Coronary artery (tissue), 2 donors: ENCODE measurements around the gene MIA2.
"Not testable (repeated sequence)": the region's sequence is repeated elsewhere in the genome, so short reads cannot be mapped to it uniquely, and the experiment has no call there.

Experiments used
- DNase-seq: peaks from one replicate; pipeline ENCODE4 v3.0.0-alpha.2; 2017; ENCODE audit warnings: low spot score
- H3K27ac ChIP-seq, 2 donors: fragments of 200-600 bp; sonication (generic); one replicate each; pipeline ENCODE4 v1.5.1; 2016 to 2019
- H3K4me3 ChIP-seq: fragments of 200-600 bp; sonication (generic); 2 replicates; pipeline ENCODE4 v1.5.1; 2016; ENCODE audit warnings: mild to moderate bottlenecking, moderate library complexity
- TF ChIP-seq, protein P1 (sequence below): fragments of 200-600 bp; sonication (generic); IDR thresholded peaks from one replicate; pipeline ENCODE4 v1.5.1; 2019; ENCODE audit warnings: antibody characterized with exemption

MIA2 gene

DNA sequence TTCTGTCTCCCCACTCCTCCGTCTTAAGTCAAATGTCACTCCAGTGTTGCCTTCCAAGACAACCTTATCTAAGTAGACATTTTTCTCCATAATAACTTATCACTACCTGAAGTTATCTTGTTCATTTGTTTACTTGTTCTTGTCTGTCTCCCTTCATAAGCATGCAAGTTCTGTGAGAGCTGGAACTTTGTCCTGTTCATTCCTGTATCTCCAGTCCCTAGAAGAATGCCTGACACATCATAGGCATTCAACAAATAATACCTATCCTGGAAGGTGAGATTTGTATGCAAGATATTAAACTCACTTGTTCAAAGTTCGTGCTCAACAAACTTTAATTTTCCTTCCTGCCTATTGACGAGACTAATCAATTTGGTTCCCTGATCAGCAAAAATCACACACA is 5.7 kb upstream of the MIA2 start:
- DNase-seq, result no peak
- Histone ChIP-seq H3K4me3 (no peak overlapping the region), H3K27ac (no peak overlapping the region)
- TF ChIP-seq, protein P1, sequence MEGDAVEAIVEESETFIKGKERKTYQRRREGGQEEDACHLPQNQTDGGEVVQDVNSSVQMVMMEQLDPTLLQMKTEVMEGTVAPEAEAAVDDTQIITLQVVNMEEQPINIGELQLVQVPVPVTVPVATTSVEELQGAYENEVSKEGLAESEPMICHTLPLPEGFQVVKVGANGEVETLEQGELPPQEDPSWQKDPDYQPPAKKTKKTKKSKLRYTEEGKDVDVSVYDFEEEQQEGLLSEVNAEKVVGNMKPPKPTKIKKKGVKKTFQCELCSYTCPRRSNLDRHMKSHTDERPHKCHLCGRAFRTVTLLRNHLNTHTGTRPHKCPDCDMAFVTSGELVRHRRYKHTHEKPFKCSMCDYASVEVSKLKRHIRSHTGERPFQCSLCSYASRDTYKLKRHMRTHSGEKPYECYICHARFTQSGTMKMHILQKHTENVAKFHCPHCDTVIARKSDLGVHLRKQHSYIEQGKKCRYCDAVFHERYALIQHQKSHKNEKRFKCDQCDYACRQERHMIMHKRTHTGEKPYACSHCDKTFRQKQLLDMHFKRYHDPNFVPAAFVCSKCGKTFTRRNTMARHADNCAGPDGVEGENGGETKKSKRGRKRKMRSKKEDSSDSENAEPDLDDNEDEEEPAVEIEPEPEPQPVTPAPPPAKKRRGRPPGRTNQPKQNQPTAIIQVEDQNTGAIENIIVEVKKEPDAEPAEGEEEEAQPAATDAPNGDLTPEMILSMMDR, result no peak

- Histone ChIP-seq H3K27ac (no peak overlapping the region), H3K4me3 (no peak overlapping the region)
- TF ChIP-seq, protein P1, result no peak
- DNase-seq, result no peak
Observed at GRCh38 chr14:39228509-39229221, 5.0 kb upstream of the MIA2 start.

DNA sequence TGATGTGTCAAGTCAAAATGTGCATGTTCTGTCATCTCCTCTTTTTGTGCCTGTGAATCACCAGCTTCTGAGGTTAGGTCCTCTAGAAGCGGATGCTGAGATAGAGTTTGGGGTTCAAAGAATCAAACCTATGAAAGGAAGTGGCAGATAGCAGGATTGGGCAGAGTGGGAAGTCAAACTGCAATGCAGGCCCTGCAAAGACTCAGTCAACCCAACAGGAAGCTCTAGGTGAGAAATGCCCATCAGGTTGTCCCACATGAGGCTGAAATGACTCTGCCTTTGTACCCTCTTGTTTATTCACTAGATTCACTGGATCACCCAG is 4.5 kb upstream of the MIA2 start:
- no peak overlapping the region for H3K27ac ChIP-seq
- no peak for DNase-seq
- H3K4me3 ChIP-seq, result no peak overlapping the region
- TF ChIP-seq, protein P1, result no peak

DNA sequence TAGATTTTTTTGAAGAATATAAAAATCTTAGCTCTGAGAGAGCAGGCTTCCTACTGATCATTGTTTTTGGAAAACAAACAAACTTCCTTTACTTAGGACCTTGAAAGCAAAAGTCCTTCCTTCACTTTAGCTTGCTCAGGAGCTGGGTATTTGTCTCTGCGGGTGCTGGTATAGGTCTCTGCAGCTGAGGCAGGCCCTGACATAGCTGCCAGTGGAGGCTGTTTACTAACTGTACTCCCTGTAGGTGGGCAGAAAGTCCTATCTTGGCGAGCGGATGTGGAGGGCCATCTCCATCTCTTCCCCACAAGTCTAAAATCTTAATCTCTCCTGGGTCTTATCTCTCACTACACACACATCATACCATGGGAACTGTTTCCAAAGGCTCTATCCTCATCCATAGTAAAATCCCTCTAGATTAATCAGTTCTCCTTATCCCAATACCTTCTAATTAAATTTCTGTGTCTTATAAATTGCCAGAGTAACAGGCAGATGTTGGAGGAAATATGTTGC is 4.1 kb upstream of the MIA2 start:
- H3K4me3 ChIP-seq, result no peak overlapping the region

GRCh38 chr14:39230416-39231035 is 3.2 kb upstream of the MIA2 start:
- TF ChIP-seq, protein P1, result no peak
- H3K27ac ChIP-seq, result no peak overlapping the region
- DNase-seq, result no peak
- no peak overlapping the region for H3K4me3 ChIP-seq

More for the DNA sequence above, 4.1 kb upstream of the MIA2 start:
- TF ChIP-seq, protein P1, result no peak
- H3K27ac ChIP-seq, result no peak overlapping the region
- DNase-seq, result no peak

DNA sequence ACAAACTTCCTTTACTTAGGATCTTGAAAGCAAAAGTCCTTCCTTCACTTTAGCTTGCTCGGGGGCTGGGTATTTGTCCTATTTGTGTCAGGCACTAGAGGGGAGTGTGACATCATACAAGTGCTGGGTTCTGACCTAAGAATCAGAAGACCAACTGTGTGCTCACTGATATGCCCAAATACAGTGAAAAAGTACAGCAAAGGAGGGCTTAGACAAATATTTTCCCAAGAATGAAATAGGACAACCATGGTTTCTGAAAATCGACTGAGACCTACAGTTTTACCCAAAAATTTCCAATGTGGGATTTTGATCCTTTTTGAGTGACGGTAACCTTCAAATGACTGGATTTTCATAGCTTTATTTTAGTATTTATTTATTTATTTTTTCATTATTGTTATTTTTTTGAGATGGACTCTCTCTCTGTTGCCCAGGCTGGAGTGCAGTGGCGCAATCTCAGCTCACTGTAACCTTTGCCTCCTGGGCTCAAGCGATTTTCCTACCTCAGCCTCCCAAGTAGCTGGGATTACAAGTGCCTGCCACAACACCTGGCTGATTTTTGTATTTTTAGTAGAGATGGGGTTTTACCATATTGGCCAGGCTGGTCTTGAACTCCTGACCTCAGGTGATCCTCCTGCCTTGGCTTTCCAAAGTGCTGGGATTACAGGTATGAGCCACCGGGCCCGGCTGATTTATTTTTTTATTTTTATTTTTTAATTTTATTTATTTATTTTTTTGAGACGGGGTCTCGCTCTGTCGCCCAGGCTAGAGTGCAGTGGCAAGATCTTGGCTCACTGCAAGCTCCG is 1.8 kb upstream of the MIA2 start:
- not testable (repeated sequence) for H3K27ac ChIP-seq, DNase-seq, H3K4me3 ChIP-seq

GRCh38 chr14:39232554-39233415 is 930 bp upstream of the MIA2 start:
- no peak for DNase-seq
- Histone ChIP-seq H3K27ac (no peak overlapping the region), H3K4me3 (no peak overlapping the region)
- TF ChIP-seq, protein P1, result no peak

GRCh38 chr14:39234986-39235385 is 1.3 kb downstream of the MIA2 start:
- H3K27ac ChIP-seq, H3K4me3 ChIP-seq, DNase-seq: not testable (repeated sequence)

DNA sequence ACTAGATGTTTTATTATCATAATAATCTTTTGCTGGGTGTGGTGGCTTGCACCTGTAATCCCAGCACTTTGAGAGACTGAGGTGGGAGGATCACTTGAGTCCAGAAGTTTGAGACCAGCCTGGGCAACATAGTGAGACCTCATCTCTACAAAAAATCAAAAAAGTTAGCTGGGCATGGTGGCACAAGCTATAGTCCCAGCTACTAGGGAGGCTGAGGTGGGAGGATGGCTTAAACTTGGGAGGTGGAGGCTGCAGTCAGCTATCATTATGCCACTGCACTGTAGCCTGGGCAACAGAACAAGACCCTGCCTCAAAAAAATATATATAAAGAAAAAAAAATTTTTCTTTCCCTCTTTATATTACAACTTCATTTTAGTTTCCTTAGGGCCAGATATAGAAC is 1.8 kb downstream of the MIA2 start:
- not testable (repeated sequence) for DNase-seq, H3K4me3 ChIP-seq, H3K27ac ChIP-seq
